Neural crest cell (in vitro differentiated cells): Measurements from ENCODE around the gene NRG4. TPM values are rescaled to one million over a fixed set of nuclear protein-coding genes. Genes with fewer than 3 reads are reported as not detected.
"Not testable (repeated sequence)": the region's sequence is repeated elsewhere in the genome, so short reads cannot be mapped to it uniquely, and the experiment has no call there.

Experiments used
- DNase-seq: peaks from one replicate; pipeline ENCODE4 v3.0.0; 2021; ENCODE audit warnings: low read depth, mixed read lengths, low spot score
- H3K27ac Mint-ChIP-seq: one replicate; pipeline ENCODE4 v1.8.0; 2021; ENCODE audit warnings: mild to moderate bottlenecking, mixed read lengths; ENCODE audit not compliant: unreplicated experiment
- H3K27me3 Mint-ChIP-seq: 2 replicates; pipeline ENCODE4 v1.8.0; 2021; ENCODE audit warnings: low read depth, mild to moderate bottlenecking, mixed read lengths
- H3K36me3 Mint-ChIP-seq: 2 replicates; pipeline ENCODE4 v1.8.0; 2021; ENCODE audit warnings: low read depth, mild to moderate bottlenecking, mixed read lengths
- H3K4me1 Mint-ChIP-seq: 2 replicates; pipeline ENCODE4 v1.8.0; 2021; ENCODE audit warnings: mixed read lengths
- H3K4me3 Mint-ChIP-seq: one replicate; pipeline ENCODE4 v1.8.0; 2021; ENCODE audit warnings: mild to moderate bottlenecking, mixed read lengths
- H3K9me3 Mint-ChIP-seq: 2 replicates; pipeline ENCODE4 v1.8.0; 2021; ENCODE audit warnings: mixed read lengths
- CTCF ChIP-seq: fragments of 200-600 bp; sonication (generic); conservative IDR thresholded peaks from 2 replicates; pipeline ENCODE4 v1.5.0; 2021; ENCODE audit warnings: antibody characterized with exemption, mild to moderate bottlenecking
- total RNA-seq: library from RNA; stranded (reverse); gene quantifications from 2 replicates; pipeline ENCODE4 v1.2.1, GENCODE V29; 2021

The NRG4 gene
- total RNA-seq, 1 donor from 2014 or later, result not detected

GRCh38 chr15:75989875-75990274, 22.3 kb downstream of the NRG4 start:
- TF ChIP-seq CTCF, result no peak
- H3K27me3 Mint-ChIP-seq, result no peaks in the 10 kb centered on the region
- H3K27ac Mint-ChIP-seq, result no peak overlapping the region
- no peak for DNase-seq
- H3K9me3 Mint-ChIP-seq, result peaks cover 2% of the 10 kb centered on the region
- H3K4me3 Mint-ChIP-seq, result no peak overlapping the region
- no peaks in the 10 kb centered on the region for H3K4me1 Mint-ChIP-seq
- H3K36me3 Mint-ChIP-seq, result no peaks in the 10 kb centered on the region

GRCh38 chr15:75989045-75989444, 23.2 kb downstream of the NRG4 start:
- Mint-ChIP-seq H3K9me3 (peaks cover 2% of the 10 kb centered on the region), H3K4me1 (no peaks in the 10 kb centered on the region), H3K36me3 (no peaks in the 10 kb centered on the region), H3K27ac (no peak overlapping the region), H3K27me3 (no peaks in the 10 kb centered on the region), H3K4me3 (no peak overlapping the region)
- no peak for DNase-seq
- TF ChIP-seq CTCF, result no peak

- TF ChIP-seq CTCF, result no peak
- Mint-ChIP-seq H3K36me3 (no peaks in the 10 kb centered on the region), H3K27ac (no peak overlapping the region), H3K9me3 (no peaks in the 10 kb centered on the region), H3K4me1 (no peaks in the 10 kb centered on the region), H3K4me3 (no peak overlapping the region), H3K27me3 (no peaks in the 10 kb centered on the region)
- DNase-seq, result no peak
These were observed 26.3 kb downstream of the NRG4 start for GRCh38 chr15:75985971-75986370.

GRCh38 chr15:75984706-75985105, 27.5 kb downstream of the NRG4 start:
- not testable (repeated sequence) for H3K4me3 Mint-ChIP-seq, H3K36me3 Mint-ChIP-seq, DNase-seq, H3K4me1 Mint-ChIP-seq, H3K9me3 Mint-ChIP-seq, H3K27ac Mint-ChIP-seq, H3K27me3 Mint-ChIP-seq

GRCh38 chr15:75982468-75982867, 29.8 kb downstream of the NRG4 start:
- H3K4me3 Mint-ChIP-seq, result no peak overlapping the region
- no peak for TF ChIP-seq CTCF

GRCh38 chr15:75981149-75981815, 30.9 kb downstream of the NRG4 start:
- DNase-seq, result no peak
- Mint-ChIP-seq H3K27ac (no peak overlapping the region), H3K4me1 (no peaks in the 10 kb centered on the region), H3K36me3 (no peaks in the 10 kb centered on the region), H3K27me3 (no peaks in the 10 kb centered on the region), H3K9me3 (peaks cover 3% of the 10 kb centered on the region), H3K4me3 (no peak overlapping the region)
- no peak for TF ChIP-seq CTCF

More at GRCh38 chr15:75982468-75982867, 29.8 kb downstream of the NRG4 start:
- Mint-ChIP-seq H3K27ac (no peak overlapping the region), H3K36me3 (no peaks in the 10 kb centered on the region), H3K27me3 (no peaks in the 10 kb centered on the region), H3K9me3 (peaks cover 3% of the 10 kb centered on the region), H3K4me1 (no peaks in the 10 kb centered on the region)
- DNase-seq, result no peak

- not testable (repeated sequence) for H3K27ac Mint-ChIP-seq, H3K36me3 Mint-ChIP-seq, DNase-seq, H3K4me3 Mint-ChIP-seq, H3K4me1 Mint-ChIP-seq, H3K9me3 Mint-ChIP-seq, H3K27me3 Mint-ChIP-seq
These were observed 35.5 kb downstream of the NRG4 start for GRCh38 chr15:75976766-75977165.
